ENCODE results near the gene JAKMIP2. TPM values are rescaled to one million over a fixed set of nuclear protein-coding genes. Genes with fewer than 3 reads are reported as not detected.

JAKMIP2 gene
- total and polyA plus RNA-seq, 7 donors: 0.01 to 0.08 (median 0.06) TPM; not detected in 2

GRCh38 chr5:147773587-147773986 is 8.9 kb downstream of the JAKMIP2 start:
- H3K27me3 ChIP-seq (ENCODE audit: insufficient read depth in 3 of 3, low read length in 2 of 3): no peaks in the 10 kb centered on the region
- intact Hi-C loops (cut with DNase I): no loop called here
- WGBS, 3 donors: 80 to 92% (median 92%) methylated on average over 2 of the region's 2 CpGs
- no peaks in the 10 kb centered on the region for H3K4me1 ChIP-seq
- no peaks in the 10 kb centered on the region for H3K9me3 ChIP-seq
- TF ChIP-seq CTCF (IDR thresholded peaks at IDR 0.05): no peak
- no peak overlapping the region for H3K4me3 ChIP-seq
- no peak for ATAC-seq
- DNase-seq: no peak
- no peaks in the 10 kb centered on the region for H3K36me3 ChIP-seq (ENCODE audit: insufficient read depth in 1 of 2, low read depth in 1 of 2)
- no peak overlapping the region for H3K27ac ChIP-seq

- no peaks in the 10 kb centered on the region for H3K9me3 ChIP-seq
- intact Hi-C loops (cut with DNase I): no loop called here
- TF ChIP-seq CTCF (IDR thresholded peaks at IDR 0.05): no peak
- WGBS, 3 donors: 82 to 87% (median 86%) methylated on average over 6 of the region's 6 CpGs
- no peak overlapping the region for H3K27ac ChIP-seq
- H3K4me3 ChIP-seq: no peak overlapping the region
- ATAC-seq: no peak
- no peaks in the 10 kb centered on the region for H3K27me3 ChIP-seq (ENCODE audit: insufficient read depth in 3 of 3, low read length in 2 of 3)
- DNase-seq: no peak
- no peaks in the 10 kb centered on the region for H3K36me3 ChIP-seq (ENCODE audit: insufficient read depth in 1 of 2, low read depth in 1 of 2)
- H3K4me1 ChIP-seq: no peaks in the 10 kb centered on the region
Measured at GRCh38 chr5:147773139-147773538, 9.4 kb downstream of the JAKMIP2 start.

GRCh38 chr5:147767048-147767447 is 15.5 kb downstream of the JAKMIP2 start:
- H3K4me3 ChIP-seq: no peak overlapping the region
- H3K36me3 ChIP-seq (ENCODE audit: insufficient read depth in 1 of 2, low read depth in 1 of 2): no peaks in the 10 kb centered on the region
- no peaks in the 10 kb centered on the region for H3K9me3 ChIP-seq
- ATAC-seq (no peak), DNase-seq (no peak)
- no peaks in the 10 kb centered on the region for H3K27me3 ChIP-seq (ENCODE audit: insufficient read depth in 3 of 3, low read length in 2 of 3)
- WGBS, 3 donors: 87 to 99% (median 97%) methylated on average over 4 of the region's 4 CpGs
- TF ChIP-seq CTCF (IDR thresholded peaks at IDR 0.05): no peak
- intact Hi-C loops (cut with DNase I): no loop called here
- no peaks in the 10 kb centered on the region for H3K4me1 ChIP-seq
- no peak overlapping the region for H3K27ac ChIP-seq

- intact Hi-C loops (cut with DNase I): no loop called here
- Histone ChIP-seq H3K4me1 (no peaks in the 10 kb centered on the region), H3K27ac (no peak overlapping the region), H3K27me3 (ENCODE audit: insufficient read depth in 3 of 3, low read length in 2 of 3) (no peaks in the 10 kb centered on the region), H3K4me3 (no peak overlapping the region), H3K9me3 (no peaks in the 10 kb centered on the region), H3K36me3 (ENCODE audit: insufficient read depth in 1 of 2, low read depth in 1 of 2) (no peaks in the 10 kb centered on the region)
- ATAC-seq (no peak), DNase-seq (no peak)
- WGBS, 3 donors: 66 to 70% (median 70%) methylated on average over 4 of the region's 4 CpGs
- no peak for TF ChIP-seq CTCF (IDR thresholded peaks at IDR 0.05)
Measured at GRCh38 chr5:147763791-147764525, 18.6 kb downstream of the JAKMIP2 start.

All from psoas muscle (tissue), 8 donors.